Measurements from ENCODE around the gene RBM14. TPM values are rescaled to one million over a fixed set of nuclear protein-coding genes. Genes with fewer than 3 reads are reported as not detected.

The RBM14 gene, protein sequence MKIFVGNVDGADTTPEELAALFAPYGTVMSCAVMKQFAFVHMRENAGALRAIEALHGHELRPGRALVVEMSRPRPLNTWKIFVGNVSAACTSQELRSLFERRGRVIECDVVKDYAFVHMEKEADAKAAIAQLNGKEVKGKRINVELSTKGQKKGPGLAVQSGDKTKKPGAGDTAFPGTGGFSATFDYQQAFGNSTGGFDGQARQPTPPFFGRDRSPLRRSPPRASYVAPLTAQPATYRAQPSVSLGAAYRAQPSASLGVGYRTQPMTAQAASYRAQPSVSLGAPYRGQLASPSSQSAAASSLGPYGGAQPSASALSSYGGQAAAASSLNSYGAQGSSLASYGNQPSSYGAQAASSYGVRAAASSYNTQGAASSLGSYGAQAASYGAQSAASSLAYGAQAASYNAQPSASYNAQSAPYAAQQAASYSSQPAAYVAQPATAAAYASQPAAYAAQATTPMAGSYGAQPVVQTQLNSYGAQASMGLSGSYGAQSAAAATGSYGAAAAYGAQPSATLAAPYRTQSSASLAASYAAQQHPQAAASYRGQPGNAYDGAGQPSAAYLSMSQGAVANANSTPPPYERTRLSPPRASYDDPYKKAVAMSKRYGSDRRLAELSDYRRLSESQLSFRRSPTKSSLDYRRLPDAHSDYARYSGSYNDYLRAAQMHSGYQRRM
- total RNA-seq = 45.0 TPM

DNA sequence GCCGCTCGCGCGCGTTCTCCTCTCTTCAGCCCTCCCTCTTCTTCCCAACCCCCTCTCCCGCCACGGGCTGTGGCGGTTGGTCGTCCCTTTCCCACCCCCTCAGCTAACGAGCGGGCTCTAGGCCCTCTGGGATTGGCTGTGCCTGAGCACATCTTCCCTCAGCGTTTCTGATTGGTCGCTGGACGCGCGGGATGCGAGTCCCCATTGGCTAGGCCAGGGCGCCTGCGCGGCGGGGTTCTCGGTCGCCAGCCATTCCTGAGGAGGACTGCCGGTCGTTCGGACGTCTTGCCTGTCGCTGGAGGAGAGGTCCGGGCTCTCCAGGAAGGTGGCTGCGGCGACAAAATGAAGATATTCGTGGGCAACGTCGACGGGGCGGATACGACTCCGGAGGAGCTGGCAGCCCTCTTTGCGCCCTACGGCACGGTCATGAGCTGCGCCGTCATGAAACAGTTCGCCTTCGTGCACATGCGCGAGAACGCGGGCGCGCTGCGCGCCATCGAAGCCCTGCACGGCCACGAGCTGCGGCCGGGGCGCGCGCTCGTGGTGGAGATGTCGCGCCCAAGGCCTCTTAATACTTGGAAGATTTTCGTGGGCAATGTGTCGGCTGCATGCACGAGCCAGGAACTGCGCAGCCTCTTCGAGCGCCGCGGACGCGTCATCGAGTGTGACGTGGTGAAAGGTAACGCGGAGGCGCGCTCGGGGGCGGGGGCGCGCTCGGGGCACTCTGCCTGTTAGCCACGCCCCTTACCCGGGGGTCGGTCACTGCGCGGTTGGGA, at the start of gene RBM14:
Gene RBM14 (plus strand): TSS at position 252 of the 776 bp plus-strand sequence. CDS start 91 bp downstream, at position 343.

DNA sequence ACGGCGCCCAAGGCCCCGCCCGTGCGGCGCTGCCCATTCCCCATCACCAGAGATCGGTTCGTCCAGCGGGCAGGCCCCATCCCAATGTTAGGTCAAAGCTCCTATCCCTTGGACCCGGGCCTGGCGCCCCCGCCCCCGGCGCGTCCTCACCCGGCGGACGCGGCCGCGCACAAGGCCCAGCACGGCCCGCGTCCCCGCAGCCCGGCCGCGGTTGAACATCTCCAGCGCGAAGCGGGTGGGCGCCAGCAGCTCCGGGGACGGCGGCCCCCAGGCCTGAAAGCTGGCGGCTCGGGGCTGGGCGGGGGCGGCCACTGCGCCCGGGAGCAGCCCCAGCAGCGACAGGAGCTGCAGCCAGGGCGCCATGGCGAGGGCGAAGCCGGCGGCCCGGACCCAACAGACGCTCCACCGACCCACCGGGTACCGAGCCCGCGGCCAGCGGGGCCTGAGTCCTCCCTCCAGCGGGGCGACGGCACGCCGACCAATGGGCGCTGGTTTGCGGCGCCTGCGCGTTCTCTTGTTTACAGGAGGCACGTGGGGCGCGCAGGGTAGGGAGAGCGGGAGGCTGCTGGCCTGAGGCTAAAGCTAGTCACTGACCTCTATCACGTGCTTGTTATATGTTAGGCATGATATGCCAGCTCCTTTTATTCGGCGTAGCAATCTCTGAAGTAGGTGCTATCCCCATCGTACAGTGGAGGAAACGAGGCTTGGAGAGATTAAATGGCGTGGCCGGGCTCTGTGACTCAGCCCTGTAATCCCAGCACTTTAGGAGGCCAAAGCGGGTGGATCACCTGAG, 48.1 kb upstream of the RBM14 start, which contains the start of gene CTSF:
Gene CTSF (minus strand): TSS at position 483 of the 793 bp plus-strand sequence. CDS start 120 bp downstream, at position 363.

DNA sequence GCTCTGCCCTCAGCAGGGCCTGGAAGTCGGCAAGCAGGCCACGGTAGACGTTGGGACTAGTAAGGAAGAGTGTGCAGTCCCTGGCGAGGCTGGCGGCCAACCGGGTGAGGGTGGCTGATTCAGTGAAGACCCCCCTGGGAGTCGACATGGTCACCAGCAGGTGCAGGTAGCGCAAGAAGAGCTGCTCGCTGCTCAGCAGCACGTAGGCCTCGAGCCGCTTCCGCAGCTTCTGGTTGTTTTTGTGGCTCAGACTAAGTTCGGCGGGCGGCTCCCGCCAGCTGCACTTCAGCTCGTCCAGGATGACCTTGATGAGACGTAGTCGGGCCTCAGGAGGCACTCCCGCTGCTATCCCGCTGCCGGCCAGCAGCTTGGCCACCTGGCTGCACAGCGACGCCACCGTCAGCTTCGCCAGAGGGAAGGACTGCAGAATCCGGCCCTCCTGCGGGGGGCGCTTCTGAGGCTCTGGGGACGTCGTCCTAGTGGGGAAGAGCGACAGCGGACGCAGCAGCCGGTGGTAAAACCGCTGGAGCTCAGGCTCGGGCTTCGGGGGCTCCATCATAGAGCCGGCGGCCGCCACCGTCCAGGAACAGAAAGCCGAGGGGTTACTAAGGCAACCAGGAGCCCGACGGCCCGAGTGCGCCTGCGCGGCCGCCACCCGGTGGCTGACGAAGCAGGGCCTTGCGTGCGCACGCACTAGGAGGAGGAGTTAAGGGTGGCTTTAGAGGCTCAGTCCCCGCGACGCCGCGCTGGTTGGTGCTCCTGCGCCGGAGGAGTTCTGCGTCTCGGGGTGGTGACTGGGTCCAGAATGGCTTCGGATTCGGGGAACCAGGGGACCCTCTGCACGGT, 23.8 kb upstream of the RBM14 start, which contains the start of the genes CCDC87 and CCS:
Gene CCDC87 (minus strand): TSS at position 607 of the 846 bp plus-strand sequence. CDS start 48 bp downstream, at position 559.
Gene CCS (plus strand): TSS at position 729 of the 846 bp plus-strand sequence. CDS start 77 bp downstream, at position 806.

DNA sequence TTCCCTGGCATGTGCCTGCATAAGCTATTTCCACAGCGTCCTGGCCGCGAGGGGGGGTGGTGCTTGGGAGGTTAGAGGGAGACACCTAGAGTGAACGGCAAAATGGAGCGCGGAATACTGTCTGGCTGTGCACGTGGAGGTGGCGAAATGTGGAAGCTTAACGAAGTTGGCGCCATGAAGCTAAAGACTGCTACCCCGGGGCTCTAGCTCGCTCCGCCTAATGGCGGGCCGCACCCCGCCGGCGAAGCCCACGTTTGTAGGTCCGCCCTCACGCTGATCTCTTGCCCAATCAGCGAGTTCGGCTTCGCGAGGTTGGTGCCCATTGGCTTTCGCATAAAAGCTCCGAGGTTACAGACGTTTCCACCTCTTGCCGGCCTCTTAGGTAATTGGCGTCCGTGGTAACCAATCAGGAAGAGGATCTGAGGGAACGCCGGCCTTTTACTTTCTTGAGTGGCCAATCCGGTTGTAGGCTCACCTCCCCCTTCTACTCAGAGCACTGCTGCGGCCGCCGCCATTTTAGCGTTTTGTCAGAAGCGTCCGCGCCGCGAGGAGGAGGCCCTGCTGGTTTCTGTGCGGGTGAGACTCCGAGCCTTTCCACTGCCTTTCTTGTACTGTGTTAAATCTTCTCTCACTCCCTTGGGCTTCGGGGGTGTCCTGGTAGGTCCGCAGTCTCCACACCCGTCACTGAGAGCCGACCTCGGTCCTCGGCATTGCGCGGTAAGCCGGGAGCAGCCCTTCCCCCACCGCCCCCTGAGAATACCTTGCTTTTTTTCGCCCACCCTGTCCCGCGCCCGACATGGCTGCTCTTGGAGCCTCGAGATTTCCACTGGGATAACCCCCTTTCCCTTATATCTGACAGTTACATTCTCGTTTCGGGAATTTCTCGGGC, 22.0 kb downstream of the RBM14 start, which contains the start of gene RBM4:
Gene RBM4 (plus strand): TSS at position 527 of the 889 bp plus-strand sequence. CDS start 1,009 bp downstream, outside the sequence.

Small RNA genes lying within 50 kb of the gene (small RNA-seq; reads per million reads assigned to genes)
- gene RNU4-39P = not detected

Other genes with a start within 250 kb of the RBM14 start
- gene SLC29A2, start 244.9 kb upstream of the RBM14 start, total RNA-seq = 2.1 TPM
- 1.6 TPM for gene NPAS4, start 195.6 kb upstream of the RBM14 start, total RNA-seq
- 19.4 TPM for gene MRPL11, start 177.8 kb upstream of the RBM14 start, total RNA-seq
- 15.0 TPM for gene PELI3, start 149.7 kb upstream of the RBM14 start, total RNA-seq
- 51.7 TPM for gene DPP3, start 136.2 kb upstream of the RBM14 start, total RNA-seq
- 58.8 TPM for gene BBS1, start 106.0 kb upstream of the RBM14 start, total RNA-seq
- gene ZDHHC24, start 70.6 kb upstream of the RBM14 start, total RNA-seq = 7.2 TPM
- gene ACTN3, start 69.7 kb upstream of the RBM14 start, total RNA-seq = 0.23 TPM
- gene CTSF, start 48.0 kb upstream of the RBM14 start, total RNA-seq = 46.8 TPM
- 1.2 TPM for gene CCDC87, start 23.6 kb upstream of the RBM14 start, total RNA-seq
- gene CCS, start 23.4 kb upstream of the RBM14 start, total RNA-seq = 20.8 TPM
- 122 TPM for gene RBM4, start 22.1 kb downstream of the RBM14 start, total RNA-seq
- 67.6 TPM for gene RBM4B, start 61.3 kb downstream of the RBM14 start, total RNA-seq
- gene SPTBN2, start 112.6 kb downstream of the RBM14 start, total RNA-seq = 97.3 TPM
- gene RCE1, start 226.8 kb downstream of the RBM14 start, total RNA-seq = 11.3 TPM
- gene LRFN4, start 240.4 kb downstream of the RBM14 start, total RNA-seq = 37.8 TPM